Adrenal gland (tissue), 12 donors: ENCODE results near the gene IGF2R. TPM values are rescaled to one million over a fixed set of nuclear protein-coding genes. Genes with fewer than 3 reads are reported as not detected.

Source experiments
- DNase-seq, 7 donors: peaks; one replicate each; pipeline ENCODE4 v3.0.0-alpha.2; 2019 to 2020
- H3K27ac ChIP-seq, 5 donors: fragments of 200-600 bp; sonication (generic) in 4 of 5; 1 replicate in 3 of 5; 2 replicates in 2 of 5; pipeline versions ENCODE4 v1.5.1 to v1.8.0; 2016 to 2020; ENCODE audit warnings: mild to moderate bottlenecking in 1 of 5
- H3K27me3 ChIP-seq: fragments of 200-600 bp; 2 replicates; pipeline ENCODE4 v1.8.0; 2021
- H3K36me3 ChIP-seq, 2 donors: fragments of 200-600 bp; replicated peaks in 1 of 2; 1 replicate in 1 of 2; 2 replicates in 1 of 2; pipeline versions ENCODE4 v1.5.1 to v1.8.0; 2018 to 2022
- H3K4me1 ChIP-seq, 2 donors: fragments of 200-600 bp; replicated peaks in 1 of 2; 1 replicate in 1 of 2; 2 replicates in 1 of 2; pipeline versions ENCODE4 v1.5.1 to v1.8.0; 2018 to 2021
- H3K4me3 ChIP-seq, 4 donors: fragments of 200-600 bp; sonication (generic) in 3 of 4; one replicate each; pipeline ENCODE4 v1.5.1; 2016 to 2018
- H3K9me3 ChIP-seq, 3 donors: fragments of 200-600 bp; sonication (generic) in 1 of 3; replicated peaks in 1 of 3; 1 replicate in 2 of 3; 2 replicates in 1 of 3; pipeline versions ENCODE4 v1.5.1 to v1.8.0; 2016 to 2021
- POLR2A ChIP-seq, 2 donors: fragments of 450-650 bp; IDR thresholded peaks; one replicate each; pipeline ENCODE4 v1.6.1; 2017; ENCODE audit warnings: antibody characterized with exemption in 2 of 2, mild to moderate bottlenecking in 2 of 2, moderate library complexity in 1 of 2
- WGBS, 4 donors: extraction: QIAGEN DNeasy Blood & Tissue Kit in 2 of 4; methylation state at CpG; one replicate each; pipeline versions ENCODE4 v1.1.5 to v1.1.7; 2013 to 2017; 5-methylcytosine and 5-hydroxymethylcytosine counted together
- intact Hi-C, 2 donors: fragments of 100-400 bp; cut with DNase I; formaldehyde crosslinking; loops; one replicate each; pipeline versions ENCODE4 v1.14.1 to v1.15.0; 2022 to 2023
- polyA plus RNA-seq, 3 donors: library from polyadenylated mRNA; stranded (reverse); fragments of 200-250 nt in 2 of 3; fragments of 350-450 nt in 1 of 3; fragmentation: Illumina TruSeq in 1 of 3; extraction: RNeasy Lipid Tissue Mini Kit (QIAGEN cat#74804) in 1 of 3; gene quantifications; one replicate each; pipeline ENCODE4 v1.2.3, GENCODE V29; 2013 to 2014
- total RNA-seq, 9 donors: library from RNA; depleted of rRNA in 4 of 9; stranded (reverse); fragments of >200 nt in 4 of 9; fragments of 120-200 nt in 1 of 9; fragmentation: NEBNext Ultra II Directional in 1 of 9; extraction: Animal tissue kit (Norgen Biotek cat#: 25700) in 1 of 9; gene quantifications; one replicate each; pipeline versions ENCODE4 v1.1.0 to v1.2.4, GENCODE V29; 2013 to 2023
- TF ChIP-seq, protein P1 (sequence below), 6 experiments: fragments of 450-650 bp in 4 of 6; fragments of 200-600 bp in 2 of 6; sonication (generic) in 1 of 6; IDR thresholded peaks; 1 replicate in 5 of 6; 2 replicates in 1 of 6; pipeline versions ENCODE4 v1.5.1 to v1.8.0; 2016 to 2021; ENCODE audit warnings: antibody characterized with exemption in 6 of 6, mild to moderate bottlenecking in 2 of 6, moderate library complexity in 1 of 6
- donor health status: healthy with polysubstance abuse.
- donor health status: Bipolar disorder and iron deficiency.
- donor health status: DM: yes; HTN: yes; CAD: no.
- donor health status: DM: no; HTN: no; CAD: no.
- donor health status: DM: no; HTN: no; CAD: no.
- donor health status: DM: yes; HTN: yes; CAD: no.

Gene IGF2R
- total and polyA plus RNA-seq, 12 donors: 17.1 to 154 (median 89.8) TPM

DNA sequence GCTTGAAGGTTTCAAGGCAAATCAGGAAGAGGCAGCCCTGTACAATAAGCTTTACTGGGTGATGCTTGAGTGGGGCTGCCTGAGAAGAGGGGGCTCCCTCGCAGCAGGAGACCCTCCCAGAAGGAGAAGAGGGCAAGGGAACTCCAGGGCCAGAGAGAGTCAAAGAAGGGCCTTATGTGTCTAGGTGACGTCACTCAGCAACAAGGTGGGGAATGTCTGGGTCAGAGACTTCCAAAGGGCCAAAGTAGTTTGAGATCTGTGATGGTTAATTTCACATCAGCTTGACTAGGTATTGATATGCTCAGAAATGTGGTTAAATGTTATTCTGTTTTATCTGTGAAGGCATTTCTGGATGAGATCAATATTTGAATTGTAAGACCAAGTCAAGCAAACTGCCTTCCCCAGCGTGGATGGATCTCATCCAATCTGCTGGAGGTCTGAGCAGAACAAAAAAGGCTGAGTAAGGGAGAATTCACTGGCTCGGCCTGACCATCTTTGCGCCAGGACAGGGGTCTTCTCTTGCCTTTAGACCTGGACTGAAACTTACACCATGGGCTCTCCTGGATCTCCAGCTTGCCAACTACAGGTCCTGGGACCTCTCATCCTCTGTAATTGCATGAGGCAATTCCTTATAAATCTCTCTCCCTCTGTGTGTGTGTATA lies 42.2 kb upstream of the IGF2R start:
- Histone ChIP-seq H3K9me3 (no peaks in the 10 kb centered on the region), H3K27ac (no peak overlapping the region), H3K4me3 (no peak overlapping the region), H3K27me3 (no peaks in the 10 kb centered on the region), H3K36me3 (no peaks in the 10 kb centered on the region), H3K4me1 (peaks cover 0 to 8% of the 10 kb centered on the region in 2 donors)
- intact Hi-C loops: no loop called here
- TF ChIP-seq, protein P1, sequence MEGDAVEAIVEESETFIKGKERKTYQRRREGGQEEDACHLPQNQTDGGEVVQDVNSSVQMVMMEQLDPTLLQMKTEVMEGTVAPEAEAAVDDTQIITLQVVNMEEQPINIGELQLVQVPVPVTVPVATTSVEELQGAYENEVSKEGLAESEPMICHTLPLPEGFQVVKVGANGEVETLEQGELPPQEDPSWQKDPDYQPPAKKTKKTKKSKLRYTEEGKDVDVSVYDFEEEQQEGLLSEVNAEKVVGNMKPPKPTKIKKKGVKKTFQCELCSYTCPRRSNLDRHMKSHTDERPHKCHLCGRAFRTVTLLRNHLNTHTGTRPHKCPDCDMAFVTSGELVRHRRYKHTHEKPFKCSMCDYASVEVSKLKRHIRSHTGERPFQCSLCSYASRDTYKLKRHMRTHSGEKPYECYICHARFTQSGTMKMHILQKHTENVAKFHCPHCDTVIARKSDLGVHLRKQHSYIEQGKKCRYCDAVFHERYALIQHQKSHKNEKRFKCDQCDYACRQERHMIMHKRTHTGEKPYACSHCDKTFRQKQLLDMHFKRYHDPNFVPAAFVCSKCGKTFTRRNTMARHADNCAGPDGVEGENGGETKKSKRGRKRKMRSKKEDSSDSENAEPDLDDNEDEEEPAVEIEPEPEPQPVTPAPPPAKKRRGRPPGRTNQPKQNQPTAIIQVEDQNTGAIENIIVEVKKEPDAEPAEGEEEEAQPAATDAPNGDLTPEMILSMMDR (IDR thresholded peaks at IDR 0.05): no peak
- no peak for TF ChIP-seq POLR2A (IDR thresholded peaks at IDR 0.05)
- WGBS, 4 donors: 81 to 88% (median 86%) methylated on average over 5 of the region's 5 CpGs
- DNase-seq: no peak

DNA sequence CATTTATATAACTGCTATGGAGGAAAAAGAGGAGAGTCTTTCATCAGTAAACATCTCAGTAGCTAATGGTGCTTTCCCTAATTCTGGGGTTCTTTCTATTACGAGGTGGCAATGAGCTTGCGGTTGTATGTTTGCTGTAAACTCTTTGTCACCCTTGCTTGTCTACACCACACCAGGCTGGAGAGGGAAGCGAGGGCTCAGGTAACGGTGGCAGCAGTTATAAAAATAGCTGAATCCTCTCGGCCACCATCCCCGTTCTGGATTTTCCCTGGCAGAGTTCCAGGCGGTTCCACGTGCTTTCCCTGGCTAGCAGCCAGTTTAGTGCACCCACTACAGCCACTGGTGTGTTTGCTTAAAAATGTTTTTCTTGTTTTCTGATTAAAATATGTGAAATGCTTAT lies 39.1 kb upstream of the IGF2R start:
- peak in 3 of 7 donors; percentile 15 to 59 (median 56) for DNase-seq
- no peaks in the 10 kb centered on the region for H3K27me3 ChIP-seq
- H3K4me1 ChIP-seq: peaks cover 0 to 7% of the 10 kb centered on the region in 2 donors
- intact Hi-C loops: loop anchor here in 1 of 2 donors (10.0 kb wide), 1 partner anchor 245 kb away; no protein-coding TSS in a partner anchor
- 31 to 35% (median 33%) methylated on average over 8 of the region's 8 CpGs for WGBS, 4 donors
- H3K4me3 ChIP-seq: no peak overlapping the region
- TF ChIP-seq, protein P1 (IDR thresholded peaks at IDR 0.05): no peak
- TF ChIP-seq POLR2A (IDR thresholded peaks at IDR 0.05): no peak
- no peaks in the 10 kb centered on the region for H3K36me3 ChIP-seq
- no peak overlapping the region for H3K27ac ChIP-seq
- no peaks in the 10 kb centered on the region for H3K9me3 ChIP-seq

DNA sequence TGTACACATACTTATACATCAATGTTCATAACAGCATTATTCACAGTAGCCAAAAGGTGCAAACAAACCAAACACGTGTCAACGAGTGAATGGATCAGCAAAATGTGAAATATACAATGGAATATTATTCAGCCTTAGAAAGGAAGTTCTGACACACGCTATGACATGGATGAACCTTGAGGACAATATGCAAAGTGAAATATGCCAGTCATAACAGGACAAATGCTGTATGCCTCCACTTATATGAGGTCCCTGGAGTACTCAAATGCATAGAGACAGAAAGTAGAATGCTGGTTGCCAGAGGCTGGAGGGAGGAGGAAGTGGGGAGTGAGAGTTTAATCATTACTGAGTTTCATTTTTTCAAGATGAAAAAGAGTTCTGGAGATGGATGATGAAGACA lies 37.8 kb upstream of the IGF2R start:
- H3K36me3 ChIP-seq: no peaks in the 10 kb centered on the region
- WGBS, 4 donors: 88 to 95% (median 92%) methylated on average over 3 of the region's 3 CpGs
- no peak overlapping the region for H3K4me3 ChIP-seq
- no peak for DNase-seq
- peaks cover 0 to 5% of the 10 kb centered on the region in 2 donors for H3K4me1 ChIP-seq
- no peaks in the 10 kb centered on the region for H3K9me3 ChIP-seq
- TF ChIP-seq POLR2A (IDR thresholded peaks at IDR 0.05): no peak
- TF ChIP-seq, protein P1 (IDR thresholded peaks at IDR 0.05): no peak
- H3K27ac ChIP-seq: no peak overlapping the region
- intact Hi-C loops: loop anchor here in 1 of 2 donors (10.0 kb wide), 1 partner anchor 246 kb away; no protein-coding TSS in a partner anchor
- H3K27me3 ChIP-seq: no peaks in the 10 kb centered on the region

DNA sequence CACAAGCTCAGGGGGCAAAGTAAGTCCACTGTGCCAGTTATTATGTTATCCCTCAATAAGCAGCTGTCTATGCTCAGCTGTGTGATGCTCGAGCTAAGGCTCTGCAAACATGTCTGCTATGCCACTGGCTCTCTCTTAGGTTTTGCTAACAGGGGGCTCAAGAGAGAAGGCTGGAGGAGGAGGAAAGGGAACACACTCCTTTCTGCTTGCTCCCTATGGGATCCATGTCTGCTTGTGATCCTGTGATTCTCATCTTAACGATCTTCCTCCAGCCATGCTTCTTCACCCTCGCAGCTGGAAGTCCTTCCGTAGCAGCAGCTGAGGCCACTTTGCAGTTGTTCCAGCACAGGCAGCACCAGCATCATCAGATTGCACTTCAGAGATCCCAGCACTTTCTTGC lies 37.0 kb upstream of the IGF2R start:
- Histone ChIP-seq H3K36me3 (no peaks in the 10 kb centered on the region), H3K27me3 (no peaks in the 10 kb centered on the region), H3K9me3 (no peaks in the 10 kb centered on the region), H3K4me1 (peaks cover 0 to 5% of the 10 kb centered on the region in 2 donors), H3K4me3 (no peak overlapping the region), H3K27ac (no peak overlapping the region)
- no peak for TF ChIP-seq POLR2A (IDR thresholded peaks at IDR 0.05)
- TF ChIP-seq, protein P1 (IDR thresholded peaks at IDR 0.05): no peak
- no peak for DNase-seq
- intact Hi-C loops: loop anchor here in 1 of 2 donors (10.0 kb wide), 1 partner anchor 247 kb away; no protein-coding TSS in a partner anchor
- WGBS, 4 donors: 81 to 95% (median 85%) methylated on average over 4 of the region's 4 CpGs
